OCI-LY1 (cell line): ENCODE data around the gene NECTIN4.

Experiments
- CTCF ChIP-seq: fragments of 200-600 bp; sonication (generic), shearing (Covaris generic); IDR thresholded peaks from 2 replicates; pipeline ENCODE4 v1.5.1; 2017; ENCODE audit warnings: mild to moderate bottlenecking, antibody characterized with exemption, low read length, moderate library complexity, mixed read lengths
- EZH2 ChIP-seq: fragments of 200-600 bp; sonication (generic), shearing (Covaris generic); IDR thresholded peaks from 2 replicates; pipeline ENCODE4 v1.8.0; 2017; ENCODE audit warnings: borderline replicate concordance, mixed run types, mild to moderate bottlenecking, antibody characterized with exemption, low read length, moderate library complexity, mixed read lengths

GRCh38 chr1:161086457-161086856, 2.9 kb downstream of the NECTIN4 start:
- TF ChIP-seq CTCF (no peak), EZH2 (no peak)
